Skeletal muscle satellite cell (primary cell): ENCODE results near the gene KCTD14.
"Not testable (repeated sequence)": the region's sequence is repeated elsewhere in the genome, so short reads cannot be mapped to it uniquely, and the experiment has no call there.

Experiments used
- H3K27me3 ChIP-seq: 2 replicates; pipeline ENCODE4 v1.7.0; 2013; ENCODE audit warnings: low read length; ENCODE audit not compliant: control insufficient read depth, insufficient read depth
- H3K36me3 ChIP-seq: 2 replicates; pipeline ENCODE4 v1.7.0; 2013; ENCODE audit warnings: mild to moderate bottlenecking, control low read depth, low read length; ENCODE audit not compliant: insufficient read depth
- H3K4me1 ChIP-seq: 2 replicates; pipeline ENCODE4 v1.7.0; 2013; ENCODE audit warnings: low read length; ENCODE audit not compliant: control insufficient read depth, insufficient read depth
- H3K4me2 ChIP-seq: 2 replicates; pipeline ENCODE4 v1.7.0; 2013; ENCODE audit warnings: mild to moderate bottlenecking, low read length
- H3K4me3 ChIP-seq: 2 replicates; pipeline ENCODE4 v1.7.0; 2013; ENCODE audit warnings: low read length
- H3K9ac ChIP-seq: 2 replicates; pipeline ENCODE4 v1.7.0; 2013; ENCODE audit warnings: mild to moderate bottlenecking, low read depth, low read length, moderate library complexity
- H3K9me3 ChIP-seq: replicated peaks from 2 replicates; pipeline ENCODE4 v1.7.0; 2013; ENCODE audit warnings: mild to moderate bottlenecking, control low read depth, low read length

Gene KCTD14

GRCh38 chr11:78033040-78033439 is 10.0 kb upstream of the KCTD14 start:
- Histone ChIP-seq H3K4me3 (no peak overlapping the region), H3K27me3 (no peaks in the 10 kb centered on the region), H3K4me2 (no peak overlapping the region), H3K36me3 (no peaks in the 10 kb centered on the region), H3K4me1 (peaks cover 12% of the 10 kb centered on the region), H3K9me3 (no peaks in the 10 kb centered on the region), H3K9ac (no peak overlapping the region)

- peaks cover 9% of the 10 kb centered on the region for H3K4me1 ChIP-seq
- no peaks in the 10 kb centered on the region for H3K27me3 ChIP-seq
- H3K4me2 ChIP-seq = no peak overlapping the region
- H3K9me3 ChIP-seq = no peaks in the 10 kb centered on the region
- no peaks in the 10 kb centered on the region for H3K36me3 ChIP-seq
- no peak overlapping the region for H3K9ac ChIP-seq
- H3K4me3 ChIP-seq = no peak overlapping the region
These were observed 9.0 kb upstream of the KCTD14 start for GRCh38 chr11:78032090-78032489.

GRCh38 chr11:78031629-78032028 is 8.6 kb upstream of the KCTD14 start:
- H3K4me2 ChIP-seq = no peak overlapping the region
- H3K4me1 ChIP-seq = peaks cover 9% of the 10 kb centered on the region

GRCh38 chr11:78030429-78031325 is 7.6 kb upstream of the KCTD14 start:
- Histone ChIP-seq H3K36me3 (no peaks in the 10 kb centered on the region), H3K4me3 (no peak overlapping the region), H3K4me1 (peaks cover 9% of the 10 kb centered on the region), H3K27me3 (no peaks in the 10 kb centered on the region), H3K9me3 (no peaks in the 10 kb centered on the region), H3K9ac (no peak overlapping the region), H3K4me2 (peak overlapping the region; percentile 9)

More at GRCh38 chr11:78031629-78032028, 8.6 kb upstream of the KCTD14 start:
- H3K4me3 ChIP-seq = no peak overlapping the region
- H3K9ac ChIP-seq = no peak overlapping the region
- H3K36me3 ChIP-seq = no peaks in the 10 kb centered on the region
- no peaks in the 10 kb centered on the region for H3K9me3 ChIP-seq
- H3K27me3 ChIP-seq = no peaks in the 10 kb centered on the region

GRCh38 chr11:78028423-78028822 is 5.3 kb upstream of the KCTD14 start:
- H3K9me3 ChIP-seq, H3K9ac ChIP-seq, H3K36me3 ChIP-seq, H3K27me3 ChIP-seq, H3K4me1 ChIP-seq, H3K4me2 ChIP-seq, H3K4me3 ChIP-seq: not testable (repeated sequence)

- Histone ChIP-seq H3K9me3 (no peaks in the 10 kb centered on the region), H3K27me3 (peaks cover under 1% of the 10 kb centered on the region), H3K36me3 (no peaks in the 10 kb centered on the region), H3K4me1 (peaks cover 13% of the 10 kb centered on the region), H3K9ac (no peak overlapping the region), H3K4me3 (no peak overlapping the region), H3K4me2 (no peak overlapping the region)
These were observed 4.7 kb upstream of the KCTD14 start for GRCh38 chr11:78027759-78028158.

- Histone ChIP-seq H3K4me3 (no peak overlapping the region), H3K27me3 (peaks cover 4% of the 10 kb centered on the region), H3K36me3 (no peaks in the 10 kb centered on the region), H3K9me3 (no peaks in the 10 kb centered on the region), H3K4me2 (no peak overlapping the region), H3K4me1 (peaks cover 7% of the 10 kb centered on the region), H3K9ac (no peak overlapping the region)
These were observed 2.3 kb upstream of the KCTD14 start for GRCh38 chr11:78025378-78025777.

- H3K4me2 ChIP-seq = peak overlapping the region; percentile 75
- H3K9ac ChIP-seq = no peak overlapping the region
- H3K9me3 ChIP-seq = no peaks in the 10 kb centered on the region
- H3K36me3 ChIP-seq = no peaks in the 10 kb centered on the region
- peaks cover 5% of the 10 kb centered on the region for H3K4me1 ChIP-seq
- no peak overlapping the region for H3K4me3 ChIP-seq
- peaks cover 4% of the 10 kb centered on the region for H3K27me3 ChIP-seq
These were observed 350 bp upstream of the KCTD14 start for GRCh38 chr11:78023426-78023825.

- Histone ChIP-seq H3K4me2 (no peak overlapping the region), H3K4me1 (peaks cover 5% of the 10 kb centered on the region), H3K4me3 (no peak overlapping the region), H3K27me3 (peaks cover 4% of the 10 kb centered on the region), H3K9ac (no peak overlapping the region), H3K36me3 (no peaks in the 10 kb centered on the region), H3K9me3 (no peaks in the 10 kb centered on the region)
These were observed 1.5 kb downstream of the KCTD14 start for GRCh38 chr11:78021611-78022010.

GRCh38 chr11:78020246-78020645 is 2.8 kb downstream of the KCTD14 start:
- Histone ChIP-seq H3K4me2 (no peak overlapping the region), H3K9ac (no peak overlapping the region), H3K36me3 (no peaks in the 10 kb centered on the region), H3K27me3 (peaks cover 4% of the 10 kb centered on the region), H3K9me3 (no peaks in the 10 kb centered on the region), H3K4me3 (no peak overlapping the region), H3K4me1 (peaks cover 5% of the 10 kb centered on the region)

GRCh38 chr11:78019808-78020207 is 3.3 kb downstream of the KCTD14 start:
- H3K36me3 ChIP-seq = no peaks in the 10 kb centered on the region
- H3K4me2 ChIP-seq = no peak overlapping the region
- H3K4me1 ChIP-seq = peaks cover 5% of the 10 kb centered on the region
- peaks cover 4% of the 10 kb centered on the region for H3K27me3 ChIP-seq
- H3K4me3 ChIP-seq = no peak overlapping the region
- H3K9ac ChIP-seq = no peak overlapping the region
- H3K9me3 ChIP-seq = no peaks in the 10 kb centered on the region

- Histone ChIP-seq H3K4me2 (no peak overlapping the region), H3K27me3 (no peaks in the 10 kb centered on the region), H3K9ac (no peak overlapping the region), H3K9me3 (no peaks in the 10 kb centered on the region), H3K4me1 (no peaks in the 10 kb centered on the region), H3K36me3 (no peaks in the 10 kb centered on the region), H3K4me3 (no peak overlapping the region)
These were observed 7.2 kb downstream of the KCTD14 start for GRCh38 chr11:78015878-78016277.
